Chondrocyte (in vitro differentiated cells): ENCODE data around the gene IER2. TPM values are rescaled to one million over a fixed set of nuclear protein-coding genes. Genes with fewer than 3 reads are reported as not detected.

ENCODE experiments used
- DNase-seq: peaks from one replicate; pipeline ENCODE4 v3.0.0; 2021; ENCODE audit warnings: mixed read lengths, low spot score
- H3K27ac Mint-ChIP-seq: one replicate; pipeline ENCODE4 v1.8.0; 2021; ENCODE audit warnings: mild to moderate bottlenecking, moderate library complexity, mixed read lengths; ENCODE audit not compliant: unreplicated experiment
- H3K27me3 Mint-ChIP-seq: 2 replicates; pipeline ENCODE4 v1.8.0; 2021; ENCODE audit warnings: low read depth, mixed read lengths
- H3K36me3 Mint-ChIP-seq: 2 replicates; pipeline ENCODE4 v1.8.0; 2021; ENCODE audit warnings: low read depth, mixed read lengths
- H3K4me1 Mint-ChIP-seq: 2 replicates; pipeline ENCODE4 v1.8.0; 2021; ENCODE audit warnings: low read depth, mild to moderate bottlenecking, mixed read lengths
- H3K4me3 Mint-ChIP-seq: one replicate; pipeline ENCODE4 v1.8.0; 2021; ENCODE audit warnings: mild to moderate bottlenecking, moderate library complexity, mixed read lengths; ENCODE audit not compliant: unreplicated experiment
- H3K9me3 Mint-ChIP-seq: 2 replicates; pipeline ENCODE4 v1.8.0; 2021; ENCODE audit warnings: low read depth, mixed read lengths
- total RNA-seq: library from RNA; stranded (reverse); gene quantifications from 3 replicates; pipeline ENCODE4 v1.2.1, GENCODE V29; 2021
- TF ChIP-seq, protein P1 (sequence below): fragments of 200-600 bp; sonication (generic); IDR thresholded peaks from 2 replicates; pipeline ENCODE4 v1.5.0; 2021; ENCODE audit warnings: antibody characterized with exemption, mild to moderate bottlenecking, moderate library complexity

The IER2 gene
- total RNA-seq, 1 donor from 2014 or later = 58.5 TPM

- peaks cover 8% of the 10 kb centered on the region for H3K4me1 Mint-ChIP-seq
- TF ChIP-seq, protein P1, sequence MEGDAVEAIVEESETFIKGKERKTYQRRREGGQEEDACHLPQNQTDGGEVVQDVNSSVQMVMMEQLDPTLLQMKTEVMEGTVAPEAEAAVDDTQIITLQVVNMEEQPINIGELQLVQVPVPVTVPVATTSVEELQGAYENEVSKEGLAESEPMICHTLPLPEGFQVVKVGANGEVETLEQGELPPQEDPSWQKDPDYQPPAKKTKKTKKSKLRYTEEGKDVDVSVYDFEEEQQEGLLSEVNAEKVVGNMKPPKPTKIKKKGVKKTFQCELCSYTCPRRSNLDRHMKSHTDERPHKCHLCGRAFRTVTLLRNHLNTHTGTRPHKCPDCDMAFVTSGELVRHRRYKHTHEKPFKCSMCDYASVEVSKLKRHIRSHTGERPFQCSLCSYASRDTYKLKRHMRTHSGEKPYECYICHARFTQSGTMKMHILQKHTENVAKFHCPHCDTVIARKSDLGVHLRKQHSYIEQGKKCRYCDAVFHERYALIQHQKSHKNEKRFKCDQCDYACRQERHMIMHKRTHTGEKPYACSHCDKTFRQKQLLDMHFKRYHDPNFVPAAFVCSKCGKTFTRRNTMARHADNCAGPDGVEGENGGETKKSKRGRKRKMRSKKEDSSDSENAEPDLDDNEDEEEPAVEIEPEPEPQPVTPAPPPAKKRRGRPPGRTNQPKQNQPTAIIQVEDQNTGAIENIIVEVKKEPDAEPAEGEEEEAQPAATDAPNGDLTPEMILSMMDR = peak; percentile 7
- no peak for DNase-seq
- H3K27ac Mint-ChIP-seq = no peak within 1 kb of the TSS
- H3K9me3 Mint-ChIP-seq = no peaks in the 10 kb centered on the region
- H3K36me3 Mint-ChIP-seq = peaks cover 4% of the 10 kb centered on the region
- H3K27me3 Mint-ChIP-seq = peaks cover 5% of the 10 kb centered on the region
- H3K4me3 Mint-ChIP-seq = no peak within 1 kb of the TSS
Observed at GRCh38 chr19:13102666-13103580, 47.3 kb upstream of the IER2 start, which contains the start of gene LYL1. LYL1 (minus strand) TSS chr19:13102858; CDS start chr19:13101171, 1,687 bp downstream.

DNA sequence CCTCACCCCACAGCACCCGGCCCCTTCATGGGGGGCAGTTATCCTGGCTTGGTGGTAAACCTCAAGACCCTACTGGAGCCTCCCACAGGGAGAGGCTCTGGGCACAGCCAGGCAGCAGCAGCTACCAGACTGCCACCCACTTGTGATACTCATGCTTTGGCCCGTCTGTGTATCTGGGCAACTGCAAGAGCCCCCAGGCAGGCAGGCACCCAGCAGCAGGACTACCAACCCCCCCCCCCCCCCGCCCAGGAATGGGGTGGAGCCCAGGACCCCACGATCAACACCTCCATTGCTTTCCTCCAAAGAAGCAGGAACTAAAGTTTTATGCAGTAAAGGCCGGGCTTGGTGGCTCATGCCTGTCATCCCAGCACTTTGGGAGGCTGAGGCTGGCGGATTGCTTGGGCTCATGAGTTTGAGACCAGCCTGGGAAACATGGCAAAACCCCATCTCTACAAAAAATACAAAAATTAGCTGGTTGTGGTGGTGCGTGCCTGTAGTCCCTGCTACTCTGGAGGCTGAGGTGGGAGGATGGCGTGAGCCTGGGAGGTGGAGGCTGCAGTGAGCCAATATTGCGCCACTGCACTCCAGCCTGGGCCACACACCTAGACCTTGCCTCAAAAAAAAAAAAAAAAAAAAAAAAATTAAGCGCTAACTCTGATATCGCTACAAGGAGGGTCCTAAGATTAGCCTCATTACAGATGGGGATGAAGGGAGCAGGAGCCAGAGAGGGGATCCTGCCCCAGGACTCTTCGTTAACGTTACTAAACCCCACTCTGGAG lies 46.4 kb upstream of the IER2 start:
- Mint-ChIP-seq H3K4me3 (no peak overlapping the region), H3K27ac (no peak overlapping the region)

GRCh38 chr19:13104360-13104847 lies 45.8 kb upstream of the IER2 start:
- Mint-ChIP-seq H3K4me3 (no peak overlapping the region), H3K27me3 (no peaks in the 10 kb centered on the region), H3K27ac (no peak overlapping the region), H3K4me1 (no peaks in the 10 kb centered on the region), H3K36me3 (peaks cover 5% of the 10 kb centered on the region), H3K9me3 (no peaks in the 10 kb centered on the region)
- TF ChIP-seq, protein P1 = peak; percentile 79
- no peak for DNase-seq

More for the DNA sequence above, 46.4 kb upstream of the IER2 start:
- no peaks in the 10 kb centered on the region for H3K9me3 Mint-ChIP-seq
- H3K36me3 Mint-ChIP-seq = peaks cover 4% of the 10 kb centered on the region
- DNase-seq = no peak
- TF ChIP-seq, protein P1 = no peak
- H3K27me3 Mint-ChIP-seq = peaks cover 2% of the 10 kb centered on the region
- H3K4me1 Mint-ChIP-seq = peaks cover 2% of the 10 kb centered on the region

DNA sequence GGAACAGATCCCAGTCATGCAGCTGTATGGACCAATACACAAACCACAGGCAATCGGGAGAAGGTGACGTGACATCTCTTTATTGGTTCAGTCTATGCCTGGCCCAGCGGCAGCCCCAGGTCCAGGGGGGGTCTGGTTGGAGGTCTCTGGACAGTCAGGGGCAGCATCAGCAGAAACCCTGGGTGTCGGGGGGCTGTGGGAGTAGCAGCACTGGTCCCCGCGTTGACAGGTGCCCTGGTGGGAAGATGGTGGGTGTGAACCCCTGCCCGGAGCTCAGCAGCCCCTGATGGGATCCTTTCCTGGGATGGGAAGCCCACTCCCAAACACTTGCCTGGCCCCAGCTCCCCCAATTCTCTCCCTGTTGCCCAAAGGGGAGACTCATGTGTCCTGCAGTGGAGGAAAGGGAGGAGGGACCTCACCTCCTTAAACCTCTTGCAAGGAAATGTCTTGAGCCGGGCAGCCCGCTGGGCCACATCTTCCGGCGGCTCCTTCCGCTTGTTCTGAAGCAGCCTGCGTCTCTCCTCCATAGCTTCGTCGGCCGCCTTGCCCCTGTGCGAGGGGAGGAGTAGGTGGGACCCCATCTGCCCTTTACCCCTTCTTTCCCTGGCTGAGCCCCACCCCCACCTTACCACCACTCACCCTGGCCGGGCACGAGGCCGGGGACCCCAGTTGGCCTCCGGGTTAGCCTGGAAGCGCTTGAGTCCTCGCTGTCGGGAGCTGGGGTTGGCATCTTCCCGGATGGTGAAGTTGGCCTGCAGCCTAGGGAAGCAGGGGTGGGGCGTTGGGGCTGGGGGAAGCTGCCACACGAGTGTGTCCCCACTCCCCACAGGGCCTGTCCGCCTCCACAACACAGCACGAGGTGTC lies 45.1 kb upstream of the IER2 start:
- DNase-seq = peak; percentile 89
- Mint-ChIP-seq H3K36me3 (peaks cover 4% of the 10 kb centered on the region), H3K4me1 (no peaks in the 10 kb centered on the region), H3K4me3 (no peak overlapping the region), H3K27ac (no peak overlapping the region), H3K27me3 (no peaks in the 10 kb centered on the region), H3K9me3 (no peaks in the 10 kb centered on the region)
- TF ChIP-seq, protein P1 = peak; percentile 7
